Heart right ventricle (tissue), 16 donors: ENCODE measurements around the gene FAM219A. TPM values are rescaled to one million over a fixed set of nuclear protein-coding genes. Genes with fewer than 3 reads are reported as not detected.
"Not testable (repeated sequence)": the region's sequence is repeated elsewhere in the genome, so short reads cannot be mapped to it uniquely, and the experiment has no call there.

Source experiments
- ATAC-seq, 8 donors: fragments of 200-7000 bp; cut with Tn5 transposase; one replicate each; pipeline ENCODE4 v1.9.1; 2020; ENCODE audit warnings: mild to moderate bottlenecking in 8 of 8, moderate library complexity in 8 of 8, moderate number of reproducible peaks in 1 of 8
- DNase-seq, 2 donors: peaks; one replicate each; pipeline ENCODE4 v3.0.0-alpha.2; 2020
- H3K27ac ChIP-seq, 10 donors: fragments of 200-600 bp; sonication (generic) in 2 of 10; one replicate each; pipeline versions ENCODE4 v1.5.0 to v1.8.0; 2020 to 2022; ENCODE audit warnings: mild to moderate bottlenecking in 3 of 10
- H3K27me3 ChIP-seq, 7 donors: fragments of 200-600 bp; one replicate each; pipeline ENCODE4 v1.8.0; 2021 to 2022; ENCODE audit warnings: mild to moderate bottlenecking in 2 of 7
- H3K36me3 ChIP-seq, 9 donors: fragments of 200-600 bp; sonication (generic) in 1 of 9; one replicate each; pipeline versions ENCODE4 v1.5.0 to v1.8.0; 2020 to 2022; ENCODE audit warnings: mild to moderate bottlenecking in 2 of 9
- H3K4me1 ChIP-seq, 9 donors: fragments of 200-600 bp; sonication (generic) in 1 of 9; one replicate each; pipeline versions ENCODE4 v1.5.0 to v1.8.0; 2020 to 2022; ENCODE audit warnings: mild to moderate bottlenecking in 4 of 9
- H3K4me3 ChIP-seq, 10 donors: fragments of 200-600 bp; sonication (generic) in 2 of 10; one replicate each; pipeline versions ENCODE4 v1.5.0 to v1.8.0; 2020 to 2022; ENCODE audit warnings: mild to moderate bottlenecking in 7 of 10, moderate library complexity in 2 of 10
- H3K9me3 ChIP-seq, 11 donors: fragments of 200-600 bp in 10 of 11; sonication (generic) in 2 of 11; one replicate each; pipeline versions ENCODE4 v1.5.0 to v1.8.0; 2013 to 2022; ENCODE audit warnings: mild to moderate bottlenecking in 2 of 11, control low read depth in 1 of 11, moderate library complexity in 1 of 11
- WGBS, 2 donors: extraction: QIAGEN DNeasy Blood & Tissue Kit; methylation state at CpG; one replicate each; pipeline ENCODE4 v1.1.7; 2013; ENCODE audit warnings: inconsistent platforms in 1 of 2; 5-methylcytosine and 5-hydroxymethylcytosine counted together
- intact Hi-C, 10 donors: fragments of 100-400 bp; cut with DNase I; formaldehyde crosslinking; loops; one replicate each; pipeline versions ENCODE4 v1.11.1 to v1.14.2; 2022
- polyA plus RNA-seq, 2 donors: library from polyadenylated mRNA; stranded (reverse); fragments of 200-250 nt; gene quantifications; one replicate each; pipeline ENCODE4 v1.2.3, GENCODE V29; 2013
- total RNA-seq, 10 donors: library from RNA; stranded (reverse); fragmentation: NEBNext Ultra II Directional in 3 of 10; extraction: Animal tissue kit (Norgen Biotek cat#: 25700) in 3 of 10; gene quantifications; one replicate each; pipeline versions ENCODE4 v1.2.1 to v1.2.4, GENCODE V29; 2021 to 2023
- TF ChIP-seq, protein P1 (sequence below), 9 donors: fragments of 200-600 bp; sonication (generic) in 2 of 9; IDR thresholded peaks; one replicate each; pipeline versions ENCODE4 v1.5.0 to v1.8.0; 2021 to 2022; ENCODE audit warnings: antibody characterized with exemption in 9 of 9, mild to moderate bottlenecking in 5 of 9, moderate library complexity in 1 of 9
- donor health status: Arrhythmogenic right ventricular cardiomyopathy.
- donor health status: ischemic (EF 13 %, LVEDD 7.1; RV severe dilation, severe dysfunction).
- donor health status: healthy with polysubstance abuse.
- donor health status: DM: no; HTN: yes; CAD: no.
- donor health status: DM: no; HTN: no; CAD: no.
- donor health status: ischemic (EF 25% LVEDD 6.9; RV normal size, moderate dysfunction).
- donor health status: ischemic (EF 25% LVEDD 5.7; RV mildly dilated, moderate dysfunction).
- donor health status: healthy.
- donor health status: DM: yes; HTN: yes; CAD: no.
- donor health status: Ischemic cardiomyopathy.
- donor health status: ischemic (EF 35%, LVEDD 5.7; RV mildly dilated, moderate dysfunction).
- donor health status: nonischemic (EF 11% LVEDD 7.7; RV severe dilation, severe dysfunction).
- donor health status: DM: yes; HTN: yes; CAD: no.
- donor health status: PGD.
- donor health status: ischemic (EF 29% LVEDD 5.4; RV normal size, mild dysfunction).
- donor health status: nonischemic (EF 23%, LVEDD 6.1; RV moderate dilation, normal function).

Gene FAM219A
- total and polyA plus RNA-seq, 12 donors: 15.1 to 38.6 (median 25.9) TPM

DNA sequence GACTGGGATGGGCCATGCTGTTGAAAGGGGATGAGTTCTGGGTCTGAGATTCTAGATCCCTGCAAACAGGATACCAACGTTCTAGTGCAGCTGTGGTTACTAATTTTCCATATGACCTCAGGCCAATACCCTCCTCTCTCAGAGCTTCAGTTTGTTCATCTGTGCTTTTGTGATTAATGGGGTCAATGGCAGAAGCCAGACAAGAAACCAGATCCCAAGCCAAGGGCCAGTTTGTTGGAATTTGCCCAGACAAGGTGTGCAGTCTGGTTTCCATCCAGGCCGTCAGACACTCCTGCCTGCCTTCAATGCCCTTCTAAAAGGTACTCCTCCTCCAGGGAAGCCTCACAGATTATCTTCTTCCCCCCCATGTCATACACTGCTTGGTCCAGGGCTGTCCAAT lies 93.1 kb downstream of the FAM219A start:
- Histone ChIP-seq H3K4me3 (no peak overlapping the region), H3K4me1 (peaks cover 4 to 31% (median 15%) of the 10 kb centered on the region in 9 donors), H3K36me3 (peaks cover 0 to 15% (median 0%) of the 10 kb centered on the region in 9 donors), H3K27ac (peak overlapping the region in 5 of 10 donors; percentile 66 to 90 (median 84)), H3K27me3 (no peaks in the 10 kb centered on the region), H3K9me3 (no peaks in the 10 kb centered on the region)
- intact Hi-C loops: no loop called here
- ATAC-seq (no peak), DNase-seq (no peak)
- TF ChIP-seq, protein P1, sequence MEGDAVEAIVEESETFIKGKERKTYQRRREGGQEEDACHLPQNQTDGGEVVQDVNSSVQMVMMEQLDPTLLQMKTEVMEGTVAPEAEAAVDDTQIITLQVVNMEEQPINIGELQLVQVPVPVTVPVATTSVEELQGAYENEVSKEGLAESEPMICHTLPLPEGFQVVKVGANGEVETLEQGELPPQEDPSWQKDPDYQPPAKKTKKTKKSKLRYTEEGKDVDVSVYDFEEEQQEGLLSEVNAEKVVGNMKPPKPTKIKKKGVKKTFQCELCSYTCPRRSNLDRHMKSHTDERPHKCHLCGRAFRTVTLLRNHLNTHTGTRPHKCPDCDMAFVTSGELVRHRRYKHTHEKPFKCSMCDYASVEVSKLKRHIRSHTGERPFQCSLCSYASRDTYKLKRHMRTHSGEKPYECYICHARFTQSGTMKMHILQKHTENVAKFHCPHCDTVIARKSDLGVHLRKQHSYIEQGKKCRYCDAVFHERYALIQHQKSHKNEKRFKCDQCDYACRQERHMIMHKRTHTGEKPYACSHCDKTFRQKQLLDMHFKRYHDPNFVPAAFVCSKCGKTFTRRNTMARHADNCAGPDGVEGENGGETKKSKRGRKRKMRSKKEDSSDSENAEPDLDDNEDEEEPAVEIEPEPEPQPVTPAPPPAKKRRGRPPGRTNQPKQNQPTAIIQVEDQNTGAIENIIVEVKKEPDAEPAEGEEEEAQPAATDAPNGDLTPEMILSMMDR (IDR thresholded peaks at IDR 0.05): no peak
- 74 to 87% methylated on average over 2 of the region's 2 CpGs for WGBS, 2 donors

DNA sequence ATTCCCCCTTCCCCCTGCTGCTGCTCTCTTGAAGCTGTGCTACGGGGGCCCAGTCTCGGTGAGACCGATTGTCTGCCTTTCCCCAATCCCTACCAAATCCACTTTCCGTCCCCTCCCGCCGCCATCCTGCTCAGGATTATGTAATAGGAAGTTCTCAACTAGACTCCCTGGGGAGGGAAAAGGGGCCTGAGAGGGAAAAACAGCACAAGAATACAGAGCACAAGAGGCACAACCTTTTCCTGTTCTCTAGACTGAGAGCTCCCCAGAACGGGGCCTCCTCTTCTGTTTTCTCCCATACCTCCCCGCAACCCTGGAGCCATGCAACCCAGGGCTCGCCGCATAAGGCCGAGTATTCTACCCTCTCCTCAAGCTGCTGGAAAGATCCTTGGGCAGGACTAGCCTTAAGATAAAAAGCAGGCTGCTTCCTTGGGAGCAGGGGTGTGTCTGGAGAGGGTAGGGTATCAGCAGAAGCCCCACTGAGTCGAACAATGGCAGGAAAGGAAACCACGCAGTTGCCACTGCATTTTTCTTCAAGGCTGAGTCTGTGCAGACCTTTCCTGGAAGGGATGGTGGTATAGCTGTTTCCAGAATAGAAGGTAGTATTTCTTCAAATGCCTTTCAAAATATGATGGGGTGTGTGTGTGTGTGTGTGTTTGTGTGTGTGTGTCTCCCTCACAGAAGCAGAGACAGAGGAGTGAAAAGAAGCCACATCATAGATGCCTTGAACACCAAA lies 94.6 kb downstream of the FAM219A start:
- Histone ChIP-seq H3K4me3 (peak overlapping the region in 5 of 10 donors; percentile 11 to 38 (median 23)), H3K27me3 (no peaks in the 10 kb centered on the region), H3K9me3 (no peaks in the 10 kb centered on the region), H3K4me1 (peaks cover 4 to 31% (median 15%) of the 10 kb centered on the region in 9 donors), H3K27ac (peak overlapping the region; percentile 61 to 90 (median 72)), H3K36me3 (peaks cover 0 to 10% (median 0%) of the 10 kb centered on the region in 9 donors)
- peak; percentile 42 to 79 for DNase-seq
- 33 to 50% methylated on average over 13 of the region's 13 CpGs for WGBS, 2 donors
- intact Hi-C loops: no loop called here
- TF ChIP-seq, protein P1 (IDR thresholded peaks at IDR 0.05): no peak
- peak; percentile 76 to 92 (median 90) for ATAC-seq

DNA sequence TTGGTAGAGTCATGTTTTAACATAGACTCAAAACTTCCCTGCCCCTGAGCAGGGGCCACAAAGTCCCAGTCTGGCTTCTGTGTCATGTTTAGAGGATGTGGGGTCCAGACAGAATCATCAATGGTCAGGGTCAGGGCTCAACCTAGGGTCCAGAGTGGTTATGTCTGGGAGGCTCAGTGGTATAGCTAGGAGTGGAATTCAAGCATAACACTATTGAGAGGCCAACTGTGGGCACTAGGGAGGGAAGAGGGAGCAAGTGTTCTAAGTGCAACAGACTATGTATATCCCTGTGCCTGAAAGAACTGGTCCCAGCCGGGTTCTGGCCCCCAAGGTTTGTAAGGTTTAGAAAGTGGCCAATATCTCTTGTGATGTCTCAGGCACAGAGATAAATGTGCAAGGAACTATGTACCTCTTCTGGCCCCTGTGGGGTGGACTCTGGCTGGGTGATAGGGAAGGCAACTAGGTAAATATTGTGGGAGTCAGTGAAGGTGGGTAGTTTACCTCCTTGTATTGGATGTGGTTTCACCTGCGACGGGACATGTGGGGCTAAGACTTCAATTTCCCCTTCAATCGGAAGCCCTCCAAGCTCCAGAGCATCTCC lies 95.7 kb downstream of the FAM219A start:
- intact Hi-C loops: no loop called here
- no peak for DNase-seq
- Histone ChIP-seq H3K36me3 (peaks cover 0 to 2% (median 0%) of the 10 kb centered on the region in 9 donors), H3K27me3 (no peaks in the 10 kb centered on the region), H3K9me3 (peaks cover 0 to 7% (median 0%) of the 10 kb centered on the region in 11 donors), H3K27ac (peak overlapping the region in 9 of 10 donors; percentile 4 to 90 (median 69)), H3K4me1 (peaks cover 4 to 31% (median 15%) of the 10 kb centered on the region in 9 donors), H3K4me3 (no peak overlapping the region)
- TF ChIP-seq, protein P1 (IDR thresholded peaks at IDR 0.05): no peak
- 96 to 97% methylated on average over 4 of the region's 4 CpGs for WGBS, 2 donors
- ATAC-seq: no peak

DNA sequence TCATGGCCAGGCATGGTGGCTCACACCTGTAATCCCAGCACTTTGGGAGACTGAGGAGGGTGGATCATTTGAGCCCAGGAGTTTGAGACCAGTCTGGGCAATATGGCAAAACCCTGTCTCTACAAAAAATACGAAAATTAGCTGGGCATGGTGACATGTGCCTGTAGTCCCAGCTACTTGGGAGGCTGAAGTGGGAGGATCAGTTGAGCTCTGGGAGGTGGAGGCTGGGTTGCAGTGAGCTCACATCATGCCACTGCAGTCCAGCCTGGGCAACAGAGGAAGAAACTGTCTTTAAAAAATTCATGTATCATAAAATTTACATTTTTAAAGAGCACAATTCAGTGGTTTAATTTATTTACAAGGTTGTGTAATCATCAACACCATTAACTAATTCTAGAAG lies 105.4 kb downstream of the FAM219A start:
- not testable (repeated sequence) for DNase-seq, H3K4me3 ChIP-seq, H3K27me3 ChIP-seq, H3K36me3 ChIP-seq, H3K4me1 ChIP-seq, ATAC-seq, H3K27ac ChIP-seq
- peaks cover 0 to 29% (median 3%) of the 10 kb centered on the region in 11 donors for H3K9me3 ChIP-seq
- WGBS, 2 donors: 100% methylated on average over 1 of the region's 1 CpG
- intact Hi-C loops: loop anchor here in 1 of 10 donors (5.0 kb wide), 1 partner anchor 506 kb away; no protein-coding TSS in a partner anchor

DNA sequence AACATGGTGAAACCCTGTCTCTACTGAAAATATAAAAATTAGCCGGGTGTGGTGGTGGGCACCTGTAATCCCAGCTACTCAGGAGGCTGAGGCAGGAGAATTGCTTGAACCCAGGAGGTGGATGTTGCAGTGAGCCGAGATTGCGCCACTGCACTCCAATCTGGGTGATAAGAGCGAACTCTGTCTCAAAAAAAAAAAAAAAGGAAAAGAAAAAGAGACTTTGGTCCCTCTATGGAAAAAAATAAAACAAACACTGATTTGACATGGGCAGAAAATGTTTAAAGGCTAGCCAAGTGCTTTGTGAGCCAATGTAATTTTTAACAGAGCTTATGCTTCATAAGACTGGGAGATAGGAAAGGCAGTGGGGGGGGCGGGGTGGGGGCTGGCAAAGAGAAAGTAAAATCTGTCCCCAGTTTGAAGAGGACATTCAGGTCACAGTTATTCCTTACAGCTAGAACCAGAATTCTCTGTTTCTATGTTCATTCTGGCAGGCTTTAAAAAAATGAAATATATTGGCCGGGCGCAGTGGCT lies 106.2 kb downstream of the FAM219A start:
- H3K36me3 ChIP-seq, ATAC-seq, DNase-seq, H3K27me3 ChIP-seq, H3K27ac ChIP-seq, H3K4me3 ChIP-seq, H3K4me1 ChIP-seq: not testable (repeated sequence)
- intact Hi-C loops: loop anchor here in 1 of 10 donors (5.0 kb wide), 1 partner anchor 505 kb away; no protein-coding TSS in a partner anchor
- WGBS, 2 donors: 92 to 94% methylated on average over 7 of the region's 7 CpGs
- H3K9me3 ChIP-seq: peaks cover 0 to 23% (median 2%) of the 10 kb centered on the region in 11 donors
